ENCODE results near the gene HIPK2.

DNA sequence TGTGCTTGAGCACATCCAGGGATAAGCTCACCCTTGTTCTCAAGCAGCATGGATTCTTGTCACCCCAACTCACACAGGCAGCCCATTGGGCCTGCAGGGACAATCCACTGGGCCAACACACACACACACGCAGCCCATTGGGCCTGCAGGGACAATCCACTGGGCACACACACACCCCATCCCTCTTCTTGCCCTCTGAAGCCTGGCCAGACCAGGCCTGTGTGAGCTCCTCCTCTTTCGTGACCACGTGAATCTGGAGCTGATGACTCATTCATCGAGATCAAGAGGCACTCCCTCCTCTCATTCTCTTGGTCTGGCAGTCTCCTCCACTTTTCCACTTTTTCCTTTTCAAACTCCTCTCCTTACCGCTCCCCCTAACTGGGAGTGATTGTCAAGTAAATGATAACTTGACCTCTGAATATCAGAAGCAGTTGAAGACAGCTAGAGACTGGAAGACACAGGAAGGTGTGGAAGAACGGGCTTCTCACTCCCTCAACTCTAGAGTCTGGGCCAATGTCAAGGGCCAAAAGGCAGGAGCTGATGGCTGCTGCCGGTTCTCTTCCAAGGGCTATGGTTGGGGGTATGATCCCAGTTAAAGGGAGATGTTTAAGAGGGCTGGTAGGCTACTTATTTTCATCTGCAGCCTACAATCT, 89.7 kb downstream of the HIPK2 start:
- no peak for TF ChIP-seq CTCF (IDR thresholded peaks at IDR 0.05; ENCODE audit: low read length)
- no peak for TF ChIP-seq EZH2 (IDR thresholded peaks at IDR 0.05; ENCODE audit: borderline replicate concordance, low read length)

All from OCI-LY1 (cell line).